Bronchial epithelial cell (primary cell): ENCODE results near the gene PDE5A. TPM values are rescaled to one million over a fixed set of nuclear protein-coding genes. Genes with fewer than 3 reads are reported as not detected.

Experiments used
- DNase-seq: peaks from one replicate; pipeline ENCODE4 v3.0.0-alpha.2; 2010; ENCODE audit warnings: low read depth
- FAIRE-seq: peaks from 2 replicates; lab custom pipeline; 2011; peaks lifted over from hg19 to GRCh38; lab: Jason Lieb, UNC
- H3K27me3 ChIP-seq: 2 replicates; pipeline ENCODE4 v1.5.1; 2011; ENCODE audit warnings: low read length; ENCODE audit not compliant: control insufficient read depth, insufficient read depth
- H3K36me3 ChIP-seq: 2 replicates; pipeline ENCODE4 v1.5.1; 2011; ENCODE audit warnings: low read length; ENCODE audit not compliant: control insufficient read depth, insufficient read depth
- H3K4me3 ChIP-seq: 2 replicates; pipeline ENCODE4 v1.5.1; 2011; ENCODE audit warnings: mild to moderate bottlenecking, low read depth, low read length, control low read depth
- CTCF ChIP-seq: IDR thresholded peaks from 2 replicates; pipeline ENCODE4 v1.5.1; 2011; ENCODE audit warnings: mild to moderate bottlenecking, moderate library complexity, low read length, control low read depth, inconsistent platforms; ENCODE audit not compliant: insufficient read depth, severe bottlenecking
- total RNA-seq: library from RNA; depleted of rRNA; stranded (reverse); fragments of >200 nt; gene quantifications from 2 replicates; pipeline ENCODE4 v1.2.1, GENCODE V29; 2014

PDE5A gene
- total RNA-seq, 1 donor from 2014 or later = 5.8 TPM

DNA sequence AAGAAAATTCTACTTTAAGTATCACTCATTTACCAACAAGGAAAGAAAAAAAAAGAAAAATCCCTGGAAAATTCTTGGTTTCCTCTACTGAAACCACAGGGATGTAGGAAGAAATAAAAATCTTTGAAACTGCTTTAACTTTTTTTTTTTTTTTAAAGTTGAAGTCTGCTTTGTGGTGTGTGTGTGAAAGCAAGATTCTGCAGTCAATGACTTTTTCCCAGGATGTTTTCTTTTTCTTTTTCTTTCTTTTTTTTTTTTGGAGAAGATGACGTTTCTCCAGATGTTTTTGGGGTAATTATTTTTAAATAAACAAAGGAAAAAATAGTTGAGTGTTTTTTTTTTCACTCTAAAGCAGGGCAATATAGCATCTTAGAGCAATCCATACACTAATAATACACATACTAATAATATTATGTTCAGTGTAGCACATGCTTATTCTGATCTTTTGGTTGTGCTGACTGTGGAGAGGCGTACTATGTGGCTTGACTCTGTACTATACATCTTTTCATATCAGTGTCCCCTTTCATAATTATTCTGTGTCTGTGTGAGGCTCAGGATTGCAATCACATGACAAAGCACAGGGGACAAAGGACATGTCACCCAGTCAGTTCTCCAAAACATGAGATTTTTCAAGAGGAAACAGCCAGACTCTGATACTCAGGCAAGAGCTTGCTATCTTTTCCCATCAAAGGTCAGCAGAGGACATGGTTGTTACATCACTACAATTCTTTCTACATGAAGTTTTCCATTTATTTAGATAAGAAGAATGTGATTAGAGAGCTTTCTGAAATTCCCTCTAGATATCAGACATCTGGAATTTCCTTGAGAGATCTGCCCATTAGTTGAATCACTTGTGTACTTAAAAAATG lies 111.0 kb downstream of the PDE5A start:
- Histone ChIP-seq H3K4me3 (no peak overlapping the region), H3K27me3 (no peaks in the 10 kb centered on the region), H3K36me3 (peaks cover 2% of the 10 kb centered on the region)
- no peak for TF ChIP-seq CTCF
- FAIRE-seq (no peak), DNase-seq (no peak)

- Histone ChIP-seq H3K27me3 (no peaks in the 10 kb centered on the region), H3K36me3 (peaks cover 1% of the 10 kb centered on the region), H3K4me3 (no peak overlapping the region)
- no peak for TF ChIP-seq CTCF
- DNase-seq (no peak), FAIRE-seq (no peak)
These were observed 116.2 kb downstream of the PDE5A start for GRCh38 chr4:119512398-119512797.

DNA sequence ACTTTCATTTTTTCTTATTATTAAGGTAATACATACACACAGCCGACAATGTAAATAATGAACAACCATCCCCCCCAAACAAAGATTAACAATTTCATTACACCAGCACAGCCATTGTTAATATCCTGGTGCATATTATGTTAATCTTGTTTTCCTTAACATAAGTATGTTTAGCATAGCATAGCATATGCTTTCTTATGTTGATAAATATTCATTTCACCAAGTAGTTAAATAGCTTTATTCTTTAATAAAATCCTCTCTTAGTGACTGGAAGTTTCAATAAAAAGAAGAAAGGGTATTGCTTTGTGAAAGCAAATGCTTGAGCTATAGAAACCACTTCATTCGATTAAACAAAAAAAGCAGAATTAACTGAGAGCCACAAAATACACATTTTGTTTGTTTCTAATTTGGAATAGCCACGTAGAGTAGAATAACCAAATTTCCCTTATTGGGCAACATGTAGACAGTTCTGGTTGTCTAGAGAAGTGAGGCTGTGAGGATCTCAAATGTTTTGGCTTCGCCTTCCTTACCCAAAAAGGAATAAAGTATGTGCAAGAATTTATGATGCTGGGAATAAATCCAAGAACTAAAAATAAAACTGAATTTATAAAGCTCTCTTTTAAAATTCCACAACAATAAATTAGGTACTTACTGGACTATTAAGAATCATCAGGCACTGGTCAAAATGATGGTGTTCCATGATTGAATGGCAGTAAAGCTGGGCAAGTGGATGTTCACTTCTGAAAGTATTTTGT lies 118.0 kb downstream of the PDE5A start:
- DNase-seq (no peak), FAIRE-seq (no peak)
- H3K27me3 ChIP-seq = no peaks in the 10 kb centered on the region
- peaks cover 1% of the 10 kb centered on the region for H3K36me3 ChIP-seq
- no peak for TF ChIP-seq CTCF
- no peak overlapping the region for H3K4me3 ChIP-seq

DNA sequence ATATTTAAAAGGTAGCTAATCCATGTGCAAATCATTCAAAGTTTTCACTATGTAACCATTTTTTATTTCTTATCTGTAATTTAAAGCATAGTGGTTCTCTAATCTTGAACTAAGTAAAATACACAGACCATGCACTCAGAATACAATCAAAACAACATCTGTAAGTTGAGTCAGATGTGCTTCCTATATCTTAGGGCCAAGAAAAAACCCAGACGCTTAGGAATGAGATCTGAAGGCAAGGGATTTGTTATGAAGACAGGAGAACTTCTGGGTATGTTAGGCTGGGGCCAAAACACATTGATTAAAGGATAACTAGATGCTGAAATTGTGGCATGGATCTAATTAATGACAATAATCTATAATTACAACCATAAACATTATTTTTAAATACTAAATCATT lies 120.3 kb downstream of the PDE5A start:
- DNase-seq (no peak), FAIRE-seq (no peak)
- Histone ChIP-seq H3K27me3 (no peaks in the 10 kb centered on the region), H3K36me3 (no peaks in the 10 kb centered on the region), H3K4me3 (no peak overlapping the region)
- no peak for TF ChIP-seq CTCF

DNA sequence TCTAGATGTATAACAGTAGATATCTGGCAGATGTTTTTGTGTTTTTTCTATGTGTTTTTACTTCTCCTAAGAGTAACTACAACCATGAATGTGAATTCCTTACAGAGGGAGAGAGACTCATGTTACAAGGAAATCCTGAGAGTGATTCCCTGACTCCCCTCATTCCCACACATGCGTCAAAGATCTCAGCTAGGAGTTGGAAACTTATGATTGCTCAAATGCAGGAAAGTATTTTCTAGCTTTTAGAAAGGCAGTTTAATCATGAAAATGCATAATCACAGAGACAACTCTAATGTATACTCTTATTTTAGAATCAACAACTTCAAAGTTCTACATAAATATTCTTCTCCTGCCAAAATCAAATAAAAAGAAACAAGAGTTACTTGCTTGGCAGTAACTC lies 121.8 kb downstream of the PDE5A start:
- H3K4me3 ChIP-seq = no peak overlapping the region
- no peaks in the 10 kb centered on the region for H3K27me3 ChIP-seq
- FAIRE-seq (no peak), DNase-seq (no peak)
- no peaks in the 10 kb centered on the region for H3K36me3 ChIP-seq
- no peak for TF ChIP-seq CTCF
